Stimulated activated naive CD8-positive, alpha-beta T cell treated with anti-CD3 and anti-CD28 coated beads, Interleukin-15, amount 100 ng/mL, for 72 hours (primary cell): Measurements from ENCODE around the gene TTC12.

ENCODE experiments used
- ATAC-seq: fragments of 150-1000 bp; cut with Tn5 transposase; 2 replicates; pipeline ENCODE4 v1.10.0; 2021; ENCODE audit warnings: mild to moderate bottlenecking, moderate library complexity
- DNase-seq, 2 donors: peaks; one replicate each; pipeline ENCODE4 v3.0.0; 2021 to 2022
- H3K27ac Mint-ChIP-seq, 2 donors: one replicate each; pipeline ENCODE4 v1.8.0; 2022; ENCODE audit warnings: mild to moderate bottlenecking in 2 of 2, mixed read lengths in 2 of 2, moderate library complexity in 2 of 2
- H3K27me3 Mint-ChIP-seq: one replicate; pipeline ENCODE4 v1.8.0; 2022; ENCODE audit warnings: mixed read lengths
- H3K4me1 Mint-ChIP-seq: one replicate; pipeline ENCODE4 v1.8.0; 2022; ENCODE audit warnings: mild to moderate bottlenecking, mixed read lengths
- H3K4me3 Mint-ChIP-seq, 2 donors: one replicate each; pipeline ENCODE4 v1.8.0; 2022; ENCODE audit warnings: mild to moderate bottlenecking in 2 of 2, mixed read lengths in 2 of 2, moderate library complexity in 1 of 2
- H3K9me3 Mint-ChIP-seq, 2 donors: one replicate each; pipeline ENCODE4 v1.8.0; 2022; ENCODE audit warnings: mixed read lengths in 2 of 2

The TTC12 gene

DNA sequence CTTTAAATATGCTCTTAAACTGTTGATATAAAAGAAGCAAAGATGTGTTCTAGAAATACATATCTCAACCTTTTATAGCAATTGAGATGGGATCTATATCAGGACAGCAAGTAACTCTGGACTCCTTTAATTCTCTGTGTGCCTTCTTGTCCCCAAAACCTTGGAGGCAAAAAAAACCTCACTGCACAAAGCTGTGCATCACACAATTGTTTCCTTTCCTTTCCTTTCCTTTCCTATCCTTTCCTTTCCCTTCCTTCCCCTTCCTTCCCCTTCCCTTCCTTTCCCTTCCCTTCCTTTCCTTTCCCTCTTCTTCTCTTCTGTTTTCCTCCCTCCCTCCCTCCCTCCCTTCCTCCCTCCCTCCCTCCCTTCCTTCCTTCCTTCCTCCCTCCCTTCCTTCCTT lies 9.5 kb upstream of the TTC12 start:
- Mint-ChIP-seq H3K4me3 (no peak overlapping the region), H3K9me3 (no peaks in the 10 kb centered on the region), H3K27me3 (peaks cover 34% of the 10 kb centered on the region), H3K4me1 (no peaks in the 10 kb centered on the region), H3K27ac (no peak overlapping the region)
- ATAC-seq (no peak), DNase-seq (no peak)

DNA sequence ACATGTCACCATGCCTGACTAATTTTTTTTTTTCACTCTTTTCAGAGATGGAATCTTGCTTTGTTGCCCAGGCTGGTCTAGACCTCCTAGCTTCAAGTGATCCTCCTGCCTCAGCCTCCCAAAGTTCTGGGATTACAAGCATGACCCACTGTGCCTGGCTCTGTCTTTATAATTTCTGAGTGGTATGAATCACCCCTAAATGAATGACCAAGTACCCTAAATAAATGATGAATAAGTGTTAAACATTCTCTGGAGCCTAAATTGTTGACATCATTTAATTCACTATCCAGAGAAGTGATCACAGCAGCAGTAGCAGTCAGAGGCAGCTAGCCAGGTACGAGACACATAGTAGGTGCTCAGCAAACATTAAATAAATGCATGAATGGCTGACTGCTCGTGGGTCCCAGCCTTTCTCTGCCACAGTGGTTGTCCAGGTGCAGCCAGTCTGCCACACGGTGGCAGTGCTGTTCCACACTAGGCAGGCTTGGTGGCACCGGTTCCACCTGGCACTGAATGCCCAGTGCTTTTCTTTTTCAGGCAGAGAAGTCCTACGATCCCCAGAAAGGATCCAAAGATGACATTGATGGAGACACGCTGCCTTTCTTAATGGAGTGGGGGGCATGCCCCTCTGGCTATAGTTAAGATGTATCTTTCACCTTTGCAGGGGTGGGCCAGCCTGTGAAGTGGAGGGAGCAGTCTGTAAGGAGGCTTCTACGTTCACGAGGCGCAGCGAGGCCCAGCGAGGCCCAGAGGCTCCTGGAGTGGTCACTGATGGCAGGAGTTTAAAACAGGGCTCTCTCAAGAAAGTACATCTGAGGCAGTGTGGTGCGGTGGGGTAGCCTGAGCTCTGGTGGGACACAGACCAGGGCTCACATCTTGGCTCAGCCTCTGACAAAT lies 8.7 kb upstream of the TTC12 start:
- DNase-seq (peak; percentile 59 to 68), ATAC-seq (peak; percentile 94)
- no peaks in the 10 kb centered on the region for H3K4me1 Mint-ChIP-seq
- H3K4me3 Mint-ChIP-seq, result no peak overlapping the region
- no peak overlapping the region for H3K27ac Mint-ChIP-seq
- H3K27me3 Mint-ChIP-seq, result peaks cover 26% of the 10 kb centered on the region
- no peaks in the 10 kb centered on the region for H3K9me3 Mint-ChIP-seq

DNA sequence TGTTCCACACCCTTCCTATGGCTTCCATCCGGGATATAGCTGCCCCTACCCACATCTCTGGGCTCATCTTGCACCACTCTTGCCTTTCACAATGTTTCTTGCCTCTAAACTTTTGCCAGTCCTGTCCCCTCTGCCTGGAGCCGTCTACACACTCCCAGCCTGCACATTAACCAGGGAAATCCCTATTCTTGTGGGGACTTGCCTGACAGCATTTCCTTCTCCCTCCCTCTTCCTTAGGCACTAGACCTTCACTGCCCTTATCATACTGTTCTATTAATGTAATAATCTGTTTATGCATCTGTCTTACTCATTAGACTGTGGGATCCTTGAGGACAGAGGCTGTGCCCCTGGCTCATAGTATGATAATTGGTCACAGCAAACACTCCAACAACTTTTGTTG lies 5.8 kb upstream of the TTC12 start:
- no peaks in the 10 kb centered on the region for H3K9me3 Mint-ChIP-seq
- no peak for ATAC-seq
- H3K4me3 Mint-ChIP-seq, result no peak overlapping the region
- H3K27ac Mint-ChIP-seq, result no peak overlapping the region
- H3K27me3 Mint-ChIP-seq, result peaks cover 8% of the 10 kb centered on the region
- peaks cover 3% of the 10 kb centered on the region for H3K4me1 Mint-ChIP-seq
- DNase-seq, result no peak

DNA sequence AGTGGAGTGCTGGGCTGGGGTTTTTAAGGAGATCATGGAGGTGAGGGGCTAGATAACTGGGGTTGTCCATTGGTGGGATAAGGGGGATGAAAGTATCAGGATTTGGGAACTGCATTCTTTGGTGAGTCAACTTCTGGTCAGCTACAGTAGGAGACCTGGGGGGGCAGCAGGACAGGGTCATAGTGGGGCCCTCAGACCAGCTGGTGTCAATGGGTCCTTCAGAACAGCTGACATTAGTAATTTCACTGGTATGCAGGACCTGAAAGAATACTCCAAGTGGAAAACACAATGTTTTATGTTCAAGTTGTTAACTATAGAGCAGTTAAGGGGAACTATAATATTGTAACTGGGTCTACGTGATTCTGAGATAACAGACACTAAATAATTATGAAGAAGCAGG lies 2.8 kb upstream of the TTC12 start:
- Mint-ChIP-seq H3K4me3 (no peak overlapping the region), H3K27ac (peak overlapping the region in 1 of 2 donors; percentile 9)

DNA sequence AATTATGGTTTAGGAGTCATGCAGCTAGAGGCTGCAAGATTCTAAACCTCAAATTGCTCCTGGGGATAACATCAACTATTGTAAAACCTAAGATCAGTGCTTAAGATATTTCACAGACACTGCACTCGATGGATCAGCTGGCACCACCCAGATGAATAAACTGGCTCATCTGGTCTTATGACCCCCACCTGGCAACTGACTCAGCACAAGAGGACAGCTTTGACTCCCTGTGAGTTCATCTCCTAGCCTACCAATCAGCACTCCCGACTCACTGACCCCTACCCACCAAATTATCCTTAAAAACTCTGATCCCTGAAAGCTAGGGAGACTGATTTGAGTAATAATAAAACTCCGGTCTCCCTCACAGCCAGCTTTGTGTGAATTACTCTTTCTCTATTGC lies 782 bp upstream of the TTC12 start:
- peaks cover 0 to 5% of the 10 kb centered on the region in 2 donors for H3K9me3 Mint-ChIP-seq
- H3K27me3 Mint-ChIP-seq, result no peaks in the 10 kb centered on the region
- DNase-seq (no peak), ATAC-seq (no peak)
- H3K4me3 Mint-ChIP-seq, result peak overlapping the region; percentile 83 to 87
- H3K4me1 Mint-ChIP-seq, result peaks cover 17% of the 10 kb centered on the region
- H3K27ac Mint-ChIP-seq, result peak overlapping the region; percentile 75 to 86

More for the DNA sequence above, 2.8 kb upstream of the TTC12 start:
- H3K27me3 Mint-ChIP-seq, result no peaks in the 10 kb centered on the region
- H3K4me1 Mint-ChIP-seq, result peaks cover 17% of the 10 kb centered on the region
- ATAC-seq (no peak), DNase-seq (no peak)
- H3K9me3 Mint-ChIP-seq, result no peaks in the 10 kb centered on the region

DNA sequence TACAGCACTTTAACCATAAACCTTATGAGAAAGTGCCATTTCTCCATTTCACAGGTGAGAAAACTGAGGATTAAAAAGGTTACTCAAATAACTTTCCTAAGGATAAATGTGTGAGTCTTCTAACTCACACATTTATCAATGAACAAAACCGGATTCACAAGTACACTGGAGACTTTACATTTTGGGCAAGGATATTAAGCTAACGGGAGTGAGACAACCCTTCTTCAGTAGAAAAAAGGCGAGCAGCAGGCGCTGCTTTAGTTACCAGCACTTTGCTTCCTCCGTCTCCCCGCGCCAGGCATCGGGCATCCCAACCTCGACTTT lies 356 bp upstream of the TTC12 start:
- H3K27ac Mint-ChIP-seq, result peak overlapping the region; percentile 75 to 86
- peaks cover 0 to 7% of the 10 kb centered on the region in 2 donors for H3K9me3 Mint-ChIP-seq
- no peaks in the 10 kb centered on the region for H3K27me3 Mint-ChIP-seq
- DNase-seq (no peak), ATAC-seq (no peak)
- H3K4me1 Mint-ChIP-seq, result peaks cover 17% of the 10 kb centered on the region
- peak overlapping the region; percentile 83 to 87 for H3K4me3 Mint-ChIP-seq

DNA sequence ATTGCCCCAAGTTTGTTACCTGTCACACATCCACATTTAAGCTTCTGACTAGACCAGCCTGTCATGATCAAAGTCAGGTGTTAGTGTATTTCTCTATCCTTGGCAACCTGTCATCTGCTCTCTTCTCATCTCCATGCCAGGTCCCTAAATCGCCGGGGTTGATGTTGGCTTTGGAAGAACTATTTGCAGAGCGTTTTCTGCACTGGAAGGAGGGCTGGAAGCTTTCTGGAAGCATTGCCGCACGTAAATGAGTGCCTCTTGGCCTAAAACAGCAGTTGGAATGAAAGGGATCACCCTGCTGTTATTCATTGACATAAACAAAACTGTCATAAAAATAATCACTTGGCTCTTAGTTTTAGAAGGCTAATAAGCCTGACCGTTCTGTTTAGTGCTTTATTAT lies 1.4 kb downstream of the TTC12 start:
- DNase-seq (no peak), ATAC-seq (no peak)
- Mint-ChIP-seq H3K27ac (no peak overlapping the region), H3K27me3 (no peaks in the 10 kb centered on the region), H3K4me1 (peaks cover 17% of the 10 kb centered on the region), H3K4me3 (peak overlapping the region in 1 of 2 donors; percentile 87), H3K9me3 (peaks cover 0 to 7% of the 10 kb centered on the region in 2 donors)

DNA sequence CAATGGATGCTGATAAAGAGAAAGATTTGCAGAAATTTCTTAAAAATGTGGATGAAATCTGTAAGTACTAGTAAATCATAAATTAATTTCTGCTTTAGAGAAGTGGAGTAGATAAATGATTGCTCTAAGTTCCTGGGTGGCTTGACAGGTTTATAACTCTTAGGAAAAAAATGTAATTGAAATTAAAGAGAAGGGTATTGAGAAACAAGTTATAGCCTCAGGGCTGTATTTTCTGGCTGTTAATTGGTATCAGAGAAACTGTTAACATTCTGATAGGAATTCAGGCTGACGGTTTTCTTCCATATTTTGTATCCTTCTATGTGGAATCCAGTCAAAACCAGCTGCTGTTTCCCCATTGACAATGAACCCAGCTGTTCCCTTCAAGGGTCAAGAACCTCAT lies 1.9 kb downstream of the TTC12 start:
- Mint-ChIP-seq H3K9me3 (peaks cover 0 to 7% of the 10 kb centered on the region in 2 donors), H3K4me3 (no peak overlapping the region), H3K27ac (no peak overlapping the region), H3K4me1 (peaks cover 17% of the 10 kb centered on the region), H3K27me3 (no peaks in the 10 kb centered on the region)
- DNase-seq (no peak), ATAC-seq (no peak)

DNA sequence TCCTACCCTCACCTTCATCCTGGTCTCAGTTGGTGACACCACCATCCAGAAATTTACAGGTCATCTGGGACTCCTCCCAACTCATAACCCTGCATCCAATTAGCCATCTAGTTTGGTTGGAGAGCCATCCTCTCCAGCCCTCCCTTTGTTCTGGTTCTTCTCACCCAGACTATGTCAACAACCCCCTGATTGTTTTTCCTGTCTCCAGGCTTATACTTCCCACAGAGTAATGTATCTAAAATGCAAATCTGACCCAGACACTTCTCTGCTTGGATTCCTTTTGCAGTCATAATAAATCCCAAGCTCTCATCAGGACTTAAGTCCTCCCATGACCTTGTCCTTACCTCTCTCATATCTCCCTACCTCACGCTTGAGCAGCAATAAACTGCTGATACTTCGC lies 3.0 kb downstream of the TTC12 start:
- Mint-ChIP-seq H3K9me3 (peaks cover 0 to 7% of the 10 kb centered on the region in 2 donors), H3K4me1 (peaks cover 17% of the 10 kb centered on the region), H3K27me3 (no peaks in the 10 kb centered on the region), H3K27ac (peak overlapping the region in 1 of 2 donors; percentile 64), H3K4me3 (no peak overlapping the region)
- ATAC-seq, result no peak
- DNase-seq, result no peak

DNA sequence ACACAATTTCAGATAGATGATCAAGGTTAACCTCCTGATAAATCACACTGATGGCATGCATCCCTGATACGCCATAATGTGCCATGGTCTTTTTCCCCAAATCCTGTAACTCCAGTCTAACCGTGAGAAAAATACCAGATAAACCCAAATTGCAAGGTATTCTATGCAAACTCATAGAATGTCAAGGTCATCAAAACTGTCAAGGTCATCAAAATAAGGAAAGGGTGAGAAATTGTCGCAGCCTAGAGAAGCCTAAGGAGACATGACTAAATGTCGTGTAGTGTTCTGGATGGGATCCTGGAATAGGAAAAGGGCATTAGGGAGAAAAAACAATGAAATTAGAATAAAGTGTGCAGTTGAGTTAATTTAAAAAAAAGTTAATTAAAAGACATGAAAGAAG lies 4.7 kb downstream of the TTC12 start:
- Mint-ChIP-seq H3K27me3 (no peaks in the 10 kb centered on the region), H3K9me3 (peaks cover 0 to 7% of the 10 kb centered on the region in 2 donors), H3K4me1 (peaks cover 10% of the 10 kb centered on the region), H3K27ac (no peak overlapping the region), H3K4me3 (no peak overlapping the region)
- DNase-seq, result no peak
- no peak for ATAC-seq

DNA sequence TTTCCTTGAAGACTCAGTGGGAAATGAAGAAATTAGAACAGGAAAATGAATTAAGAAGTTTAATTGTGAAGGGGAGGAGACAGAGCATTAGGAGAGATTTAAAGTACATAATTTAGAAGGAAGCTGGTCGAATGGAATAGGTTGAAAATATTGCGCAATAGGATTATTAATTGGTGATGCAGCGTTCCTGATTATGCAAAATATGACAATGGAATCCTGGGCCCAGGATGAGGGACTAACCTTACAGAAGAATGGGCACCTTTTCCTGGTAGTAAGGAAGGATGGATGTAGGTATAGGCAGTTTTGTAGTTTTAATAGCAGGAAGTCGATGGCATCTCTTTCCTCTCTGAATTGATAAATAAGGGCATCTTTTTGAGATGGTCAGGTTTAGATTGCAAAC lies 7.8 kb downstream of the TTC12 start:
- Mint-ChIP-seq H3K9me3 (peaks cover 0 to 7% of the 10 kb centered on the region in 2 donors), H3K4me3 (no peak overlapping the region), H3K27ac (no peak overlapping the region), H3K4me1 (no peaks in the 10 kb centered on the region), H3K27me3 (no peaks in the 10 kb centered on the region)
- no peak for ATAC-seq
- DNase-seq, result no peak

DNA sequence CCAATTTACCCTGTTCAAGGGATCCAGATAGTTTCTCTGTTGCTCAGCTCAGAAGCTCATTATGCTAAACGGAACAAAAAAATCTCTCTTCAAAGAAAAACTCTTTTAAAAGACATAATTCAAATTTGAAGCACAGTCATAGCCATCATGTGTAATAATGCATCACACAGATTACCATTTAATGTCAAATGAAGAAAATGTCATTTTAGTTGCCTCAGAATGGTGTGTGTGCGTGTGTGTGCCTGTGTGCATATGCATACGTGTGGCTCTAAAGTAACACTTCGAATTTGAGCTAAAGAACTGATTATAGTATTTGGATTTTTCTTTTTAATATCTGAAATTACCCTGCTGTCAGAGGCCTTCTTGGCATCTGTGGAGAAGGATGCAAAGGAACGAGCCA lies 9.9 kb downstream of the TTC12 start:
- Mint-ChIP-seq H3K4me1 (no peaks in the 10 kb centered on the region), H3K9me3 (no peaks in the 10 kb centered on the region), H3K4me3 (no peak overlapping the region), H3K27me3 (no peaks in the 10 kb centered on the region), H3K27ac (no peak overlapping the region)
- ATAC-seq (no peak), DNase-seq (no peak)

DNA sequence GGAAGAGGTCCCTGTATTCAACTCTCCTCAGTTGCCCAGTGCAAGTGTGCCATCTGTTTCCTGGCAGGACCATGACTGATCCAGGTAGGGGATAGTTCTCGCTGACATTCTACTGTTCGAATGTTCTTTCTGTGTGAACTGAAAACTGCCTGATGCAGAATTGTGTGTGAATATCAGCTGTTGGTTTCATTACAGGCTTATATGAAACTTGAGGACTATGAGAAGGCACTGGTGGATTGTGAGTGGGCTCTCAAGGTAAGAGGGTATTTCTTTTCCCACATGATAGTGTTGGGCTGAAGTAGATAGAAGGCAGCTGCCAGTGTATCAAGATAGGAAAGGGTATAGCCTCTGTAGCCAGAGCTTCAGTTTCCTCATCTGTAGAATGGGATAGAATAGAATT lies 15.3 kb downstream of the TTC12 start:
- Mint-ChIP-seq H3K4me1 (peaks cover 12% of the 10 kb centered on the region), H3K9me3 (no peaks in the 10 kb centered on the region), H3K27ac (peak overlapping the region in 1 of 2 donors; percentile 54), H3K4me3 (no peak overlapping the region), H3K27me3 (no peaks in the 10 kb centered on the region)
- DNase-seq (no peak), ATAC-seq (no peak)

DNA sequence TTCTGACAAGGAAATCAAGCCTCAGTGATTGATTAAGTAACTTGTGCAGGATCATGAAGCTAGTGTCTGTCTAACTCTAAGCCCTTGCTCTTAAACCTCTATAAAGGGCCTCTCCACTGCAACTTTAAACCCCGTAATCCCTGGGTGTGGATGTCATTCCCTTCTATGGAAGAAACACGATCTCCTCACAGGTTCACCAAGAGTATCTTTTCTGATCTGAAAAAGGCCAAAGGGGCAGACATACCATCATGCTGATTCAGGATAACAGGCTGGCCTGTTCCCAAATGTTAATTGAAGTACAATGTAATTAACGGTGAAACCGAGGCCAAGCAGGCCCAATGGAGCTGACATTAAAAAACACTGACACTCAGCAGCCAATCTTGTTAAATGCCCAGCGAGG lies 17.1 kb downstream of the TTC12 start:
- Mint-ChIP-seq H3K4me3 (no peak overlapping the region), H3K9me3 (no peaks in the 10 kb centered on the region), H3K27me3 (no peaks in the 10 kb centered on the region), H3K27ac (no peak overlapping the region), H3K4me1 (peaks cover 12% of the 10 kb centered on the region)
- DNase-seq (no peak), ATAC-seq (no peak)

DNA sequence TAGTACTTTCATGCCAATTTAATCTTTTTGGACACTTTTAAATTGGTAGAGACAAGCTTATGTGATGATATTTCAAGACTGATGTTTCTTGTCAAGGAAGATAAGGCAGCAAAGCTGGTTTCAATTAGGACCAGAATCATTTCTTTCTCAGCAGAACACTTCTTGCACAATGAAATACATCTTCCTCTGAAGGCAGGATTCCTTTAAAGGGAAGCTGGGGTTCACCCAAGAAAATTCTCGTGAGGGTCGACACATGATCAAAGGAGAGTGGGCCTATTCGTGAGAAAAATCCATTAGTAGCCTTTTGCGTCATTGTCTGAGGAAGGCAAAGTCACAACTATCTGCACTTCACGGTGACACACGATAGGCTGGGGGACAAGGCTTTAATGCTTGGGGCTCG lies 17.6 kb downstream of the TTC12 start:
- H3K9me3 Mint-ChIP-seq, result no peaks in the 10 kb centered on the region
- no peak for DNase-seq
- no peak overlapping the region for H3K27ac Mint-ChIP-seq
- H3K4me3 Mint-ChIP-seq, result no peak overlapping the region
- no peak for ATAC-seq
- H3K4me1 Mint-ChIP-seq, result peaks cover 12% of the 10 kb centered on the region
- no peaks in the 10 kb centered on the region for H3K27me3 Mint-ChIP-seq

DNA sequence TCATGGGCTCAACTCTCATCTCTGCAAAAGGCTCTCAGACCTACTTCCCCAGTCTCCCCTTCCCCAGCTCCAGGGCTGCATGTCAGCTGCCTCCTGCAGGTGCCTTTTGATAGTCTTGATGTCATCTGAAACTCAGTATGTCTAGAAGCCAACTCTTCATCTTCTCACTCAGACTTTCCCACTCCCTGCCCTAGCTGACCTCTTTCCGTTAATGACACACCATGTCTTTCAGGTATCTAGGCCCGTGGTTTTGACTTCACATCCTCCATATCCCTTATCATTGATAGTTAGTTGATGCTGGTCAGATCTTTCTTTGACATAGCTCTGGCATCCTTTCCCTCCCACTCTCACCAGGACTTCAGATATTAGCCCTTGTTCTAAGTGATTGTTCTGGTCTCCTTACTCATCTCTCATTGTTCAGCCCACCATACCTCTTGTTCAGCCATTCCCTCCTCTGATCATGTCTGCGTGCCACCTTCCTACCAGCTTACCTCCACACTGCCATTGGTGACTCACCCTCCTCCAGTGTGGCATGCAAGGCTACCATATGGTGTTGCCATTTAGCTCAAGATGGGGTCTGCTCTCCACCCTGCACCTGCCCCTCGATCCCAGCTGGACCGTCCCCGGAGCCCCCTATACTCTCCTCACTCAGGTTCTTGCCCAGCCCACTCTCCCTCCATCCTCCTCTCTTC lies 18.4 kb downstream of the TTC12 start:
- Mint-ChIP-seq H3K27ac (peak overlapping the region in 1 of 2 donors; percentile 77), H3K27me3 (no peaks in the 10 kb centered on the region), H3K4me1 (peaks cover 12% of the 10 kb centered on the region), H3K4me3 (no peak overlapping the region), H3K9me3 (no peaks in the 10 kb centered on the region)
- ATAC-seq (peak; percentile 53), DNase-seq (no peak)
